Left hindlimb (tissue), 1 donor: Measurements from ENCODE around the gene ATP13A3.
A peak's percentile ranks its signal among the peaks of the same experiment; 100 is the strongest.
"Not testable (repeated sequence)": the region's sequence is repeated elsewhere in the genome, so short reads cannot be mapped to it uniquely, and the experiment has no call there.

Experiments
- DNase-seq: peaks from one replicate; pipeline ENCODE4 v3.0.0-alpha.2; 2018

Gene ATP13A3

DNA sequence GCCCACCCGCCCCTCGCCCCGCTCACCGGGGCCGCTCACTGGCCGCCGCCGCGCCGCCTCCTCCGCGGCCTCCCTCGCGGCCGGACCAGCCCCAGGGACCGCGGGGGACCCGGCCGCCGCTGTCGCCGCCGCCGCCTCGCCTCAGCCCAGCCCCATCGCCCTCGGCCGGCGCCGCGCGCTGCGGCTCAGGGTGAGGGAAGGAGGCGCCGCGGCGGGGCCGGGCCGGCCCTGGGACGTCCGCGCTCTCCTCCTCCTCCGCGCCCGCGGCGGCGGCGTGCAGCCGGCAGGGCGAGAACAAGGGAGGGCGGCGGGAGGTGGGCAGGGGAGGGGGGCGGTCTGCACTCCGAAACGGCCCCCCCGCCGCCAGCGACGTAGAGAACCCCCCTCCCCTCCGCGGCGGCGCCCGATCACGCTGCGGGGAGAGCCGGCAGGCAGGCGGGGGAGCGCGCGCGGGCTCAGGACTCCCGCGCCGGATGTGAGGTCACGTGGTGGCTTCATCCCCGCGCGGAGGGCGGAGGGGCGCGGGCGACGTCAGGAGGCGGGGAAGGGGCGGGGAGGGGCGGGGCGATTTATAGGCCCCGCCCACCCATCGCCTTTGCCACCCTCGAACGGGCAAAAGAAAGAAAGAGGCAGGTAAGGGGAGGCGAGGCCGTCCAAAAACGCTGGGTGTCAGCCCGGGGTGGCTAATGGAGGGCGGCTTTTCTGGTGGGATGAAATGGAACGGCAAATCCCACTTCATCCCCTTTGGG is at the start of gene ATP13A3:
Gene ATP13A3 (minus strand): TSS at position 463 of the 749 bp plus-strand sequence. CDS start 24,812 bp downstream, outside the sequence.
- DNase-seq: peak; percentile 93

DNA sequence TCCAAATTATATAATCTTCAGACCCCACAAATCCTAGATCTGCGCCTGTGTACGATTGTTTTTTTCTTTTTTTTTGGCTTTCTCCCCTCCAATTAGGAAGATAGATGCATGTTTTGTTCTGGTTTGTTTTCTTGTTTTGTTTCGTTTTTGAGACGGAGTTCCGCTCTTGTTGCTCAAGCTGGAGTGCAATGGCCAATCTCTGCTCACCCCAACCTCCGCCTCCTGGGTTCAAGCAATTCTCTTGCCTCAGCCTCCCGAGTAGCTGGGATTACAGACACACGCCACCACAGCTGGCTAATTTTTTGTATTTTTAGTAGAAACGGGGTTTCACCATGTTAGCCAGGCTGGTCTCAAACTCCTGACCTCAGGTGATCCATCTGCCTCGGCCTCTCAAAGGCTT is 48.4 kb upstream of the ATP13A3 start:
- DNase-seq: not testable (repeated sequence)

DNA sequence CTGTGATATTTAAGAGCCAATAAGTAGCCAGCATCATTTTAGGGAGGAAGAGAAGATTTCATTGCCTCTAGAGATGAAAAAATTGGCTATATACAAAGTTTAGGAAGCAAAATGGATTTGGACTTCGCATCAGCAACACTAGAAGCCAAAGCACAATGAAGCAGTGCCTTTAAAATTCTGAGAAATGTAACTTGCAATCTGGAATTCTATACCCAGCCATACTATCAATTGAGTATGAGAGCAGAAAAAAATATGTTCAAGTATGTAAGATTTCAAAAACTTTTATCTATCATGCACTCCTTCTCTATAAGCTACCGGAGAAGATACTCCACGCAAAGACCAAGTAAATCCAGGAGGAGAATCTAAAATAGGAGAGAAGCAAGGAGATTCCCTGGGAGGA is 47.4 kb upstream of the ATP13A3 start:
- no peak for DNase-seq

DNA sequence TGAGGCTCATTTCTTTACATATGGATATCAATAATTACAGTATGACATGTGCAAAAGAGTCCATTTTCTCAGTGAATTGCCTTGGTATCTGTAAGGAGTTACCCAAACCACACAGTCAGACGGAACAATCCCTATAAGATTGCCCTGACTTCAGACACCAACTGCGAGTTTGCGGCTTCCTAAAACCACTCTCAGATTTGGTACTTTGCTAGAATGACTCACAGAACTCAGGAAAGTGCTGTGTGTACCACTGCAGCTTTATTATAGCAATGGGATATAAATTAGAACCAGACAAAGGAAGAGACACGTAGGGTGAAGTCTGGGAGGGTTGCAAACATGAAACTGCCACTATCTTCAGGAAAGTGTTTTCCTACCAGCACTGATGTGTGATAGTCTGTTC is 45.8 kb upstream of the ATP13A3 start:
- no peak for DNase-seq

DNA sequence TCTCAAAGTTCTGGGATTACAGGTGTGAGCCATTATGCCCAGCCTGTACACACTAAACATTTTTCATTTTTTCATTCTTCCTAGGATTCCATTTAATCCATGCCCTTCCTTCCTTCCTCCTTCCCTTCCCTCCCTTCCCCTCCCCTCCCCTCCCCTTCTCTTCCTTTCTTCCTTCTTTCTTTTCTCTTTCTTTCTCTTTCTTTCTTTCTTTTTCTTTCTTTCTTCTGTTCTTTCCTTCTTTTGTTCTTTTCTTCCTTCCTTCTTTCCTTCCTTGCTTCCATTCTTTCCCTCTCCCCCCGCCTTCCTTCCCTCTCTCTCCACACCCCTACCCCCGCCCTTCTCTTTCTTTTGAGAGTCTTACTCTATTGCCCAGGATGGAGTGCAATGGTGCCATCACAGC is 40.9 kb upstream of the ATP13A3 start:
- DNase-seq: no peak

DNA sequence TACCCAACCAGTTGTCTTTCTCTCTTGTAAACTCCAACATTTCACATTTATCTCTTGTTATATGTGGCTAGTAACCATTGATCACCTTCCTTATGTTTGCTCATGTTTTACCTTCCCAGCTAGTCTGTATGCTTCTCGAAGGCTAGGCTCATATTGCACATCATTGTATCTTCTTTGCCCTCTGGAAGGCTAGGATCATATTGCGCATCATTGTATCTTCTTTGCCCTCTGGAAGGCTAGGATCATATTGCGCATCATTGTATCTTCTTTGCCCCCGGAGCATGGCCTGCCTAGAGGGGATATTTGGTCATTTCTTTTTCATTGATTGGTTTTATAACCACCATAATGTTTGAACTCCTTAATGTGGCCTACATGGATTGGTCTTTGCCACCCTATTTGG is 39.4 kb upstream of the ATP13A3 start:
- DNase-seq: no peak

DNA sequence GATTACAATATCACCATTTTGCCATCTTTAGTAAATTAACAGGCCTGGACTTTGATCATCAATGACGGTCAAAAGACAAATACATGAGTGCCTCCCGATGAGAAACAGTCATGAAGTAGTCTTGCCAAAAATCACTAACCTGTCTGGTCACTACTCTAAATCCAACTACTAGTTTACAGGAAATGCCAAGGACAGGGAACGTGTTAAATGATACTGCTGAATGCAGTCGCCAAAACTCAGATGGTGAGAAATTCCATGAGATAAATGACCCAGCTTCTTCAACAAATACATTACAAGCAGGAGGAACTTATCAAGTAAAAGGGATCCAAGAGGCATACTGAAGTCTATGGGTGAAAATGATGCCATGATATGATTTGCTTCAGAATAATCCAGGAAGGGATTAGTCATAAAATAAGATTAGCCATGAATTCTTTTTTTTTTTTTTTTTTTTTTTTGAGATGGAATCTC is 35.8 kb upstream of the ATP13A3 start:
- DNase-seq: no peak

DNA sequence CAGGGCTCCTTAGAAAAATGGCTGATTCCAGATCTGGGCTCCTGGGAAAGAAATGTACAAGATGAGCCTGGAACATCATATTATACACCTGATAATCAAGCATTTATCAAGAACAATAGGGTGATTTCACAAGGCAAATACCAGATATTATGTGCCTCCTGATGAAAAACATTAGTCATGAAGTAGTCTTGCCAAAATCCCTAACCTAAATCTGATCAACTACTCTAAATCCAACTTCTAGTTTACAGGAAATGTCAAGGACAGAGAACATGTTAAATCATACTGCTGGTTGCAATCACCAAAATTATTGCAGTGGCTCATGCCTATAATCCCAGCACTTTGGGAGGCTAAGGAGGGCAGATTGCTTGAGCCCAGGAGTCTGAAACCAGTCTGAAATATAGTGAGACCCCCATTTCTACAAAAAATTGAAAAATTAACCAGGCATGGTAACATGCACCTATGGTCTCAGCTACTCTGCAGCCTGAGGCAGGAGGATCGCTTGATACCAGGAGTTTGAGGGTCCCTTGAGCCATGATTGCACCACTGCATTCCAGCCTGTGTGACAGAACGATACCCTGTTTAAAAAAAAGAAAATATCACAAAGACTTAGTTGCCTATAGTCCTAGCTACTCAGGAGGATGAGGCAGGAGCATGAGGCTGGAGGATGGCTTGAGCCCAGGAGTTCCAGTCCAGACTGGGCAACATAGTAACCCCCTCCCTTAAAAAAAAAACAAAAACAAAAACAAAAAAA is 34.9 kb upstream of the ATP13A3 start:
- no peak for DNase-seq

DNA sequence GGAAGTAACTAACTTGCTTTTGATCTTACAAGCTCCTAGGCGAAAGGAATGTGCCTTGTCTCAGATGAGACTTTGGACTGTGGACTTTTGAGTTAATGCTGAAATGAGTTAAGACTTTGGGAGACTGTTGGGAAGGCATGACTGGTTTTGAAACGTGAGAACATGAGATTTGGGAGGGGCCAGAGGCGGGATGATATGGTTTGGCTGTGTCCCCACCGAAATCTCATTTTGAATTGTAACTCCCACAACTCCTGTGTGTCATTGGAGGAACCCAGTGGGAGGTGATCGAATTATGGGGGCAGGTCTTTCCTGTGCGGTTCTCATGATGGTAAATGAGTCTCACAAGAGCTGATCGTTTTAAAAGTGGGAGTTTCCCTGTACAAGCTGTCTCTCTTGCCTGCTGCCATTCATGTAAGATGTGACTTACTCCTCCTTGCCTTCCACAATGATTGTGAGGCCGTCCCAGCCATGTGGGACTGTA is 33.9 kb upstream of the ATP13A3 start:
- DNase-seq: not testable (repeated sequence)

DNA sequence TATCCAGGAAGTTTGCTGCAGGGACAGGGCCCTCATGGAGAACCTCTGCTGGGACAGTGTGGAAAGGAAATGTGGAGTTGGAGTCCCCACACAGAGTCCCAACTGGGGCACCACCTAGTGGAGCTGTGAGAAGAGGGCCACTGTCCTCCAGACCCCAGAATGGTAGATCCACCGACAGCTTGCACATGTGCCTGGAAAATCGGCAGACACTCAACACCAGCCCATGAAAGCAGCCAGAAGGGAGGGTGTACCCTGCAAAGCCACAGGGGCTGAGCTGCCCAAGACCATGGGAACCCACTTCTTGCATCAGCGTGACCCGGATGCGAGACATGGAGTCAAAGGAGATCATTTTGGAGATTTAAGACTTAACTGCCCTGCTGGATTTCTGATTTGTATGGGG is 33.4 kb upstream of the ATP13A3 start:
- not testable (repeated sequence) for DNase-seq

DNA sequence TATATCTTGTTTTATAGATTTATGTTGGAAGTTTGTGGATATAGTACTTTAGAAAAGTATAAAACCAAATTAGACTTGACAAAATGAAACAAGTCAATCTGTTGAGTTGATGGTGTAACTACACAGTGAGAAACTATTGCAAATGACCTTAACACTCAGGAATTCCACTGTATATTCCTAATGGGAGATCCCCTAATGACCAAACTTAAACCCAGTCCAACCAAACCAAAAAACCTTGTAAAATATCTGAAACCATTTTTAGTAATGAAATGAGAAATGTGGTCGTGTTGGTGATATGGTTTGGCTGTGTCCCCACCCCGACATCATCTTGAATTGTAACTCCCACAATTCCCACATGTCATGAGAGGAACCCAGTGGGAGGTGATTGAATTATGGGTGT is 31.9 kb upstream of the ATP13A3 start:
- no peak for DNase-seq

DNA sequence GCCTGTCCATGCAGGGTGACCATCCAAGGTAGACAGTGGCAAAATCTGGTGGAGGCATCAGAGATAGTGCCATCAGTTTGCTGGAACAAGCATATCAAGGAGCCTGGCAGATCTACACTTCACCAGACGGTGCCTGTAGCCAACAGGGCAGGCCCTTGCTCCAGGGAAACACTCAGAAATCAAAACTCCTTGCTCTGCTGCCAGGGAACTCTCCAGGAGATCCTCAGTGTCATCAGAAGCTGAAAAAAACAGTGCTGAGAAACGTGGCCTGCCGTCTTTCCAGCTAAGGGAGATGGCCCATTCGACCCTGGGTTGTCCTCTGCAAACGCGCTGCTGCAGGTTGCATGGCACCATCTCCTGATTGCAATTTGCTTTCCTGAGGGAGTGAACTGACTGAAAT is 30.5 kb upstream of the ATP13A3 start:
- DNase-seq: no peak

DNA sequence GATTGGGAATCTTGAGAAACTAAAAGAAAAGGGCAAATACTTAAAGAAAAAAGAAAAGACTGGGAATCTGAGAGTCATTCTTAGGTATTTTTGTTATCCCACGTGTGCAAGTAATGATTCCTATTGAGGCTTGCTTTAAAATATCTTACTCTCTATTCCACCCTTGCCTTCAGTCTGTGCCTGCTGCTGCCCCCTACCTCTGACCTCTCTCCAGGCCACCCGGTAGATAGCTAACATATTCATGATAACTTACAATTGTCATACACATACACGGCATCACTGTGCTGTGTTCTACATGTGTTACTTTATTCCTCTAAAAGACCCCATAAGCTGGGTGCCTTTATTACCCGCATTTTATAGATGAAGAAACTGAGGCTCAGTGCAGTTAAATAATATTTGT is 27.8 kb upstream of the ATP13A3 start:
- no peak for DNase-seq

DNA sequence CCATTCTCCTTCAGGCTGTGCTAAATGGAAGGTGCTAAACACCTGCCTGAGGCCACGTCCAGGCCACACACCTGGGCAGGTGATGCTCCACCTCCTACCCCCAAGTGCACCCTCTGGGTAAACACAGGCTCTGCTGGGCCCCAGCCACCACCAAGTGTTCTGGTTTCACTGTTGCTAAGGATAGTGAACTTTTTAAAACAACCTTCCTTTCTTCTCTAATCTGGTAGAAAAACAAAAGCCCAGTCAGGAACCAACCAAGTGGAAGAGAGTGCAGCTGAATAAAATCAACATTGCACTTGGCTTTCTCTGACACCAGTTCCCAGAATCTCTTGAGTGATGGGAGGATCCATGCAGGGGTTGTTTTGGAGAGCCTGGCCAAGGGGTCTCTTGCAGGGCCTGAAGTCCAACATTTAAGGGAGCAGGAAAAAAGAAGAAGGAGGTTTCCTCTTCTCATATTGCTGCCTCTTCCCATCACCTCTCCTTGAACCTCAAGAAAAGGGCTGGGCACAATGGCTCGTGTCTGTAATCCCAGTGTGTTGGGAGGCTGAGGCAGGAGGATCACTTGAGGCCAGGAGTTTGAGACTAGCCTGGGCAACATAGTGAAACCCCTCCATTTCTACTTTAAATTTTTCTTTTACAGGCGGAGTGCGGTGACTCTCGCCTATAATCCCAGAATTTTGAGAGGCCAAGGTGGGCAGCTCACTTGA is 26.2 kb upstream of the ATP13A3 start:
- DNase-seq: no peak

DNA sequence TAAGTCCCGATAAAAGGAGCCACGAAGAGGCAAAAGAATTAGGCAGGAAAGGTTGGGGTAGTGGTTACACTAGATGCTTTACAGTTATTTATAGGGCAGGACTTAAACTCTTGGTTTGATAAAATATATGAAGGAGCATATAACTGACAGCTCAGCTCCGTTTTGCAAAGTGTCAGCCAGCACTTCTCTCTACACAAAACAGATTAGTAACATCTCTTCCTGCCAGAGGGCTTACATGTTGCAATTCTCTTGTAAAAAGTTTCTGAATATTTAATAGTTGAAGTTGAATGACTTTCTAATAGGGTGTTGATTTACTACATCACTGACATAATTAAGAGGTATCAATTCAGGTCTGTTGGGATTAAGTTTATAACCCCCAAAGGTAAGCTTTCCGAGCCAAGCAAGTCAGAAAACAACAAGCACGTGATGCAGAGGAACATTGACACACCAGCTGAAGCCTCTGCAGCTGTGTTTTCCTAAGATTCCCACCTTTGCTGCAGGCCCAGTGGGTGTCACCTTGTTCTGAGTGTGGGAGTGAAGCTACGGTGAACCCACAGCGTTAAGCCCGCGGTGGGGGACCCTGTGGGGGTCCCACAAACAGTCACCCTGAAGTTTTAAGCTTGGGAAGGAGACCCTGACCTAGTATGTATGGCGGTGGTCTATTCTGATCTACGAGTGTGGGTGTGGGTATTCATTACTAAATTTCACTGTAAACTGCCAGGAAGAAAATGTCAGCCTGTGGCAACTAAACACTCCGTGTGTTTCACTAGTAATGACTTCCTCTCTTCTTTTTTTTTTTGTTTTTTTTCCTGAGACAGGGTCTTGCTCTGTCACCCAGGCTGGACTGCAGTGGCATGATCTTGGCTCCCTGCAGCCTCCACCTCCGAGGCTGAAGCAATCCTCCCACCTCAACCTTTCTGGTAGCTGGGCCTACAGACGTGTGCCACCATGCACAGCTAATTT is 22.0 kb upstream of the ATP13A3 start:
- no peak for DNase-seq

DNA sequence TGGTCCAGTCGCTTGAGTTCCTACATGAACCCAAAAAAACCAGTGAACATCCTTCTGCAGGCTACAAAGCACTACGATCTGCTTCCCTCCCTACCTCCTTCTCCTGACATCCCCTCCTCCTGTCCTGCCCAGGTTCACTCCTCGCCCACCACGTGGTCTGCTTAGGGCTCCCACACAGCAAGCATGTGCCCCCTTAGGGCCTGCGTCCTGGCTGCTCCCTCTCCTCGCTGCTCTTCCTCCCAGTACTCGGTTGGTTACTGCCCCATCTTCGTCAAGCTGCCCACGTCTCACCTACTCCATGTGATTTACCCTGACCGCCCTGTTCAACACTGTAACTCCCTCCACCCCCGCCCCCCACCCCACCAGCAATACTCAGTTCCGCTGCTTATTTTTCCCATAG is 20.8 kb upstream of the ATP13A3 start:
- no peak for DNase-seq

DNA sequence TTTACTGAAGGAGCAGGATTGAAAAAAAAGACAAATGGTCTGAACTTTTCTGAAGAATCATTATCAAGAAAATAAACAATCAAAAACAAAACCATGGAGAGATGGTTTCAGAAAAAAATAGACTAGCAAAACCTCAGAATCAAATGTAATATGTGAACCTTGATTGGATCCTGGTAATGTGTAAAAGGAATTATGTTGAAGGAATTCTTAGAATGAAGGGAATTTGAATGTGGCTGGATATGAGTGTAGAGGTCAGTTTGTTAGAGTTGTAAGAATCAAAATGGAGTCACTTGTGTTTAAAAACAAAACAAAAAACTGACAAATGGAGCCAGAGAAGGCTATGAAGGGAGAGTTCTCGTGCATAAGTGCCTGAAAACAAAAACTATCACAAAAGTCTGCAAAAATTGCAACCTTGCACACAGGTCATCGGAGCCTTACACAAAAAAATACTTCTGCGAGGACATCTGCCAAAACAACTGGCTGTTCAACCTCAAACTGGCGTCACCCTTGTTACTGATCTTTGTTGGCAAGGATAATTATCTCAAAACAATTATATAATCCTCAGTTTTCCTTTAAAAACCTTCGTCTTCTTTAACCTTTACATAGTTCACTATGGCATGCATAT is 19.1 kb upstream of the ATP13A3 start:
- no peak for DNase-seq

DNA sequence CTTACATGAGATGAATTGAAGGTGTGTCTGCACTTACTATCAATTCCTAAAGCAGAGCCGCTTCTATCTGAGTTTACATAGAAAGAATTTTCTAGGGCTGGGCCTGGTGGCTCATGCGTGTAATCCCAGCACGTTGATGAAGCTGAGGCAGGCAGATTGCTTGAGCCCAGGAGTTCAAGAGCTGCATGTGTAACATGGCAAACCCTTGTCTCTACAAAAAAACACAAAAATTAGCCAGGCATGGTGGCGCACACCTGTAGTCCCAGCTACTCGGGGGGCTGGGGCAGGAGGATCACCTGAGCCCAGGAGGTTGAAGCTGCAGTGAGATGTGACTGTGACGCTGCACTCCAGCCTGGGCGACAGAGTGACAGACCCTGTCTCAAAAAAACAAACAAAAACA is 18.1 kb upstream of the ATP13A3 start:
- no peak for DNase-seq

DNA sequence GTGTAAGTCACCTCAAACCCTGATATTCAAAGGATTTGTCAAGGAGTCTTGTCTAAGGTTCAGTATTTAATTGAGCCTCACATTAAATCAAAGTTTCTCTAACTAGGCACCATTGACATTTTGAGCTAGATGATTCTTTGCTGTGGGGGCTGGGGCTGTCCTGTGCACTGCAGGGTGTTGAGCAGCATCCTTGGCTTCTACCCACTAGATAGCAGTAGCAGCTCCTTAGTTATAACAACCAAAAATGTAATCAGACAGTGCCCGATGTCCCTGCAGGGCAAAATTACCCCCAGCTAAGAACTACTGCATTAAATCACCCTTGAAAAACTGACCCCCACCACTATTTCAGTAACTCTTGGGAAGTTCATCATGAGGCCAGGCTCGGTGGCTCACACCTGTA is 17.3 kb upstream of the ATP13A3 start:
- DNase-seq: no peak

DNA sequence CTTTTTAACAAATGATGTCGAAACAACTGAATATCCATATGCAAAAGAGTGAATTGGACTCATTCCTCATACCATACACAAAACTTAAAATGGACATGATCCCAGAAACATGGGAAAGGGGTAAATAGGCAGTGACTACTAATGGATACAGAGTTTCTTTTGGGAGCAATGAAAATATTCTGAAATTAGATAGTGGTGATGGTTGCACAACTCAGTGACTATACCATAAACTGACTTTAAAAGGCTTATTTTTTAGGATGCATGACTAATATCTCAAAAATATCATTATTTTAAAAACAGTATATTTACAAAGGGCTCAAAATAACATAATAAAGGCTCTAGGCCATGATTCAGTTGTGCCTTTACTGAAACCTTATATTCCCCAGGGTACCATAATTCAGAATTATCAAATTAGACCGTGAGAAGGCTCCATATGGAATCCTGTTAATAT is 16.3 kb upstream of the ATP13A3 start:
- DNase-seq: no peak

DNA sequence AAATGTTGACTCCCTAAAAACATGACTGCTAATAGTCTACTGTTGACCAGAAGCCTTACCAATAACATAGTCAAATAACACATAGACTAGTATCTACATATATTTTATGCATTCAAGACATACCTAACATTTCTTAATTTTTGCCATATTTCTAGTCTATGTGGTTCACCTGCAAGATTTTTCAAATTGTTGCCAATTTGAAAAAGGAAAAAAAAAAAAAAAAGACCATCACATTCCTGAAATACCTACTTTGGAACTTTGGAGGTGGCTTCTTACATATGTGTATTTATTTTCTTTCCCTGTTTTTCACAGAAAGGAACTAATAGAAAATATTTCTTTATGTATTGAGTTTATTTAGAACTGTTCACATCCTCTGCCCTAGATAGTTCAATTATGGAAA is 13.4 kb upstream of the ATP13A3 start:
- no peak for DNase-seq

DNA sequence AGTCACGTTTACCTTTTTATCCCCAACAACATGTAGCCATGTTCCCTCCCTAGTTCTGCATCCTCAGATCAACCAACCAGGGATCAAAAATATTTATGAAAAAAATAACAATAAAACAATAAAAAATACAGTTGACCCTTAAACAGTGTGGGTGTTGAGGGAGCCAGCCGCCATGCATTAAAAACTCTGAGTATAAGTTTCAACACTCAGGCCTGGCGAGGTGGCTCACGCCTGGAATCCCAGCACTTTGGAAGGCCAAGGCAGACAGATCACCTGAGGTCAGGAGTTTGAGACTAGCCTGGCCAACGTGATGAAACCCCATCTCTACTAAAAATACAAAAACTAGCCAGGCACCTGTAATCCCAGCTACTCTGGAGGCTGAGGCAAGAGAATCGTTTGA is 12.7 kb upstream of the ATP13A3 start:
- DNase-seq: not testable (repeated sequence)
